Measurements from ENCODE around the gene IAPP.

Gene IAPP

GRCh38 chr12:21372602-21373001 is at the start of gene IAPP:
Gene IAPP (plus strand): TSS chr12:21372902. CDS start chr12:21373352, 450 bp downstream.
- H3K4me3 Mint-ChIP-seq, result no peak within 1 kb of the TSS
- no peaks in the 10 kb centered on the region for H3K9me3 Mint-ChIP-seq
- H3K4me1 Mint-ChIP-seq (ENCODE audit: low read depth), result peaks cover 4% of the 10 kb centered on the region
- no peak within 1 kb of the TSS for H3K27ac Mint-ChIP-seq
- no peaks in the 10 kb centered on the region for H3K36me3 Mint-ChIP-seq (ENCODE audit: low read depth)
- peaks cover 13% of the 10 kb centered on the region for H3K27me3 Mint-ChIP-seq

GRCh38 chr12:21323736-21324135 is 49.0 kb upstream of the IAPP start:
- Mint-ChIP-seq H3K4me3 (no peak overlapping the region), H3K36me3 (ENCODE audit: low read depth) (no peaks in the 10 kb centered on the region), H3K27ac (no peak overlapping the region), H3K9me3 (peaks cover 6% of the 10 kb centered on the region), H3K27me3 (peaks cover 5% of the 10 kb centered on the region), H3K4me1 (ENCODE audit: low read depth) (no peaks in the 10 kb centered on the region)

GRCh38 chr12:21324551-21324950 is 48.2 kb upstream of the IAPP start:
- Mint-ChIP-seq H3K4me1 (ENCODE audit: low read depth) (no peaks in the 10 kb centered on the region), H3K36me3 (ENCODE audit: low read depth) (no peaks in the 10 kb centered on the region), H3K9me3 (peaks cover 6% of the 10 kb centered on the region), H3K4me3 (no peak overlapping the region), H3K27ac (no peak overlapping the region), H3K27me3 (peaks cover 5% of the 10 kb centered on the region)

GRCh38 chr12:21328578-21328977 is 44.1 kb upstream of the IAPP start:
- H3K36me3 Mint-ChIP-seq (ENCODE audit: low read depth), result no peaks in the 10 kb centered on the region
- H3K27ac Mint-ChIP-seq, result no peak overlapping the region
- H3K4me1 Mint-ChIP-seq (ENCODE audit: low read depth), result no peaks in the 10 kb centered on the region
- peaks cover 18% of the 10 kb centered on the region for H3K9me3 Mint-ChIP-seq
- no peak overlapping the region for H3K4me3 Mint-ChIP-seq
- peaks cover 11% of the 10 kb centered on the region for H3K27me3 Mint-ChIP-seq

GRCh38 chr12:21330682-21331253 is 41.9 kb upstream of the IAPP start:
- Mint-ChIP-seq H3K9me3 (peaks cover 18% of the 10 kb centered on the region), H3K4me3 (no peak overlapping the region), H3K27me3 (peaks cover 11% of the 10 kb centered on the region), H3K4me1 (ENCODE audit: low read depth) (no peaks in the 10 kb centered on the region), H3K27ac (no peak overlapping the region), H3K36me3 (ENCODE audit: low read depth) (no peaks in the 10 kb centered on the region)

GRCh38 chr12:21334771-21335325 is 37.9 kb upstream of the IAPP start, which contains the start of gene SLCO1A2:
Gene SLCO1A2 (minus strand): TSS chr12:21334917. CDS start chr12:21334647, 270 bp downstream.
- no peaks in the 10 kb centered on the region for H3K36me3 Mint-ChIP-seq (ENCODE audit: low read depth)
- peaks cover 12% of the 10 kb centered on the region for H3K9me3 Mint-ChIP-seq
- no peak within 1 kb of the TSS for H3K27ac Mint-ChIP-seq
- H3K27me3 Mint-ChIP-seq, result peaks cover 6% of the 10 kb centered on the region
- H3K4me3 Mint-ChIP-seq, result no peak within 1 kb of the TSS
- H3K4me1 Mint-ChIP-seq (ENCODE audit: low read depth), result peaks cover 6% of the 10 kb centered on the region

- H3K36me3 Mint-ChIP-seq (ENCODE audit: low read depth), result no peaks in the 10 kb centered on the region
- H3K4me1 Mint-ChIP-seq (ENCODE audit: low read depth), result peaks cover 12% of the 10 kb centered on the region
- peaks cover 3% of the 10 kb centered on the region for H3K9me3 Mint-ChIP-seq
- no peak overlapping the region for H3K27ac Mint-ChIP-seq
- peaks cover 5% of the 10 kb centered on the region for H3K27me3 Mint-ChIP-seq
- H3K4me3 Mint-ChIP-seq, result no peak overlapping the region
Measured at GRCh38 chr12:21336656-21337055, 36.0 kb upstream of the IAPP start.

- no peak overlapping the region for H3K4me3 Mint-ChIP-seq
- H3K36me3 Mint-ChIP-seq (ENCODE audit: low read depth), result no peaks in the 10 kb centered on the region
- H3K27me3 Mint-ChIP-seq, result no peaks in the 10 kb centered on the region
- H3K4me1 Mint-ChIP-seq (ENCODE audit: low read depth), result peaks cover 12% of the 10 kb centered on the region
- H3K27ac Mint-ChIP-seq, result no peak overlapping the region
- H3K9me3 Mint-ChIP-seq, result no peaks in the 10 kb centered on the region
Measured at GRCh38 chr12:21337453-21337852, 35.2 kb upstream of the IAPP start.

- Mint-ChIP-seq H3K27me3 (no peaks in the 10 kb centered on the region), H3K4me1 (ENCODE audit: low read depth) (peaks cover 12% of the 10 kb centered on the region), H3K9me3 (no peaks in the 10 kb centered on the region), H3K36me3 (ENCODE audit: low read depth) (no peaks in the 10 kb centered on the region), H3K4me3 (no peak overlapping the region), H3K27ac (no peak overlapping the region)
Measured at GRCh38 chr12:21337959-21338744, 34.5 kb upstream of the IAPP start.

- H3K27me3 Mint-ChIP-seq, result no peaks in the 10 kb centered on the region
- no peaks in the 10 kb centered on the region for H3K36me3 Mint-ChIP-seq (ENCODE audit: low read depth)
- no peaks in the 10 kb centered on the region for H3K9me3 Mint-ChIP-seq
- no peak overlapping the region for H3K4me3 Mint-ChIP-seq
- H3K27ac Mint-ChIP-seq, result no peak overlapping the region
- H3K4me1 Mint-ChIP-seq (ENCODE audit: low read depth), result peaks cover 12% of the 10 kb centered on the region
Measured at GRCh38 chr12:21339921-21340320, 32.8 kb upstream of the IAPP start.

- H3K4me1 Mint-ChIP-seq (ENCODE audit: low read depth), result peaks cover 12% of the 10 kb centered on the region
- no peaks in the 10 kb centered on the region for H3K9me3 Mint-ChIP-seq
Measured at GRCh38 chr12:21340403-21340802, 32.3 kb upstream of the IAPP start.

GRCh38 chr12:21341769-21342168 is 30.9 kb upstream of the IAPP start:
- Mint-ChIP-seq H3K9me3 (no peaks in the 10 kb centered on the region), H3K36me3 (ENCODE audit: low read depth) (no peaks in the 10 kb centered on the region), H3K27ac (no peak overlapping the region), H3K4me1 (ENCODE audit: low read depth) (peaks cover 12% of the 10 kb centered on the region), H3K4me3 (no peak overlapping the region), H3K27me3 (no peaks in the 10 kb centered on the region)

More at GRCh38 chr12:21340403-21340802, 32.3 kb upstream of the IAPP start:
- Mint-ChIP-seq H3K27me3 (no peaks in the 10 kb centered on the region), H3K4me3 (no peak overlapping the region), H3K27ac (no peak overlapping the region), H3K36me3 (ENCODE audit: low read depth) (no peaks in the 10 kb centered on the region)

GRCh38 chr12:21343636-21344035 is 29.1 kb upstream of the IAPP start:
- peaks cover 7% of the 10 kb centered on the region for H3K4me1 Mint-ChIP-seq (ENCODE audit: low read depth)
- no peaks in the 10 kb centered on the region for H3K27me3 Mint-ChIP-seq
- H3K36me3 Mint-ChIP-seq (ENCODE audit: low read depth), result no peaks in the 10 kb centered on the region
- no peak overlapping the region for H3K27ac Mint-ChIP-seq
- no peaks in the 10 kb centered on the region for H3K9me3 Mint-ChIP-seq
- H3K4me3 Mint-ChIP-seq, result no peak overlapping the region

GRCh38 chr12:21346542-21347205 is 26.0 kb upstream of the IAPP start:
- Mint-ChIP-seq H3K27me3 (no peaks in the 10 kb centered on the region), H3K36me3 (ENCODE audit: low read depth) (no peaks in the 10 kb centered on the region), H3K27ac (no peak overlapping the region), H3K4me1 (ENCODE audit: low read depth) (no peaks in the 10 kb centered on the region), H3K9me3 (no peaks in the 10 kb centered on the region), H3K4me3 (no peak overlapping the region)

GRCh38 chr12:21350975-21351374 is 21.7 kb upstream of the IAPP start:
- H3K9me3 Mint-ChIP-seq, result no peaks in the 10 kb centered on the region
- H3K4me3 Mint-ChIP-seq, result no peak overlapping the region
- H3K27me3 Mint-ChIP-seq, result peaks cover 14% of the 10 kb centered on the region
- H3K27ac Mint-ChIP-seq, result no peak overlapping the region
- H3K4me1 Mint-ChIP-seq (ENCODE audit: low read depth), result no peaks in the 10 kb centered on the region
- no peaks in the 10 kb centered on the region for H3K36me3 Mint-ChIP-seq (ENCODE audit: low read depth)
